HG03469 (cell line): ENCODE data around the gene ELP5.

Source experiments
- ATAC-seq: cut with Tn5 transposase; IDR thresholded peaks from one replicate; pipeline ENCODE4 v1.9.1; 2021; ENCODE audit warnings: mild to moderate bottlenecking, moderate library complexity, moderate number of reproducible peaks; ENCODE audit not compliant: unreplicated experiment

The ELP5 gene

DNA sequence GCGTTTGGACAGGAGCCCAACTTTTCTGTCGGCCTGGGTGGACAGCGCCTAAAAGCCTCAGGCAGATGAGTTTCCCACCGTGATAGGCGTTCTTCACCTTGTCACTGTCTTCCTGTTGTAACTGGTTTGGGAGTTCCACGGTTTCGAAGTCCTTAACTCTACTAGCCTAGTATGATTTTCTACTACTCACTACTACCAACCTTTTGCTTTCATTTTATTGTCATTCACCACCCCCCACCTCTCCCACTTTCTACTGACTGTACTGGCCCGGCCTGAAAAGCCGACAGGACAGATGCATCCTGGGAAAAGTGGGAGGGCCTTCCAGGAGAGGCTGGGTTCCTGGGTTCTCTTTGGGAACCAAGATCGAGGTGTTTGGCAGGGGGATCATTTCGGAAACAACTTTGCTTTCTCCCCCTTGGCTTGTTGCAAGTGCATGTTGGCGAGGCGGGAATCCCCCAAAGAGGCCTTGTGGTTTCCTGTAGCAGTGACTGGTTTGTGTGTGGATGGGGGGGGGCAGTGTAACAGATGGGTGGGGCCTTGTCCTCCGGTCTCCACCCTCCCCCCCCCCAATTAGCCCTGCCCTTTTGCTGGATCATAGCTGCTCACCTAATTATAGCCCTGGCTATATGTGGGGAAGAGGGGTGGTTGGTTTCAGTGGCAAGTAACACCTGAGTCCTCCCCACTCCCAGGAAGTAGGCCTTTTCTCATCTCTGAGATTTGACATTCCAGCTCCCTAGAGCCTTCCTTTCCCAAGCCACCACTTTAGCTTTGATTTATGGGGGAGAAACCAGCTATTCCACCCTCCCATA, 56.8 kb downstream of the ELP5 start:
- no peak for ATAC-seq
